ENCODE results near the gene ACIN1. TPM values are rescaled to one million over a fixed set of nuclear protein-coding genes. Genes with fewer than 3 reads are reported as not detected.

The ACIN1 gene
- total RNA-seq, 1 experiment from 2014 or later, result 181 TPM

- CTCF ChIA-PET, result interaction anchor here (1.2 kb wide), 1 partner anchor 17 kb away, joined by 4 read pairs; no protein-coding TSS in a partner anchor
- DNase-seq, result no peak
- Mint-ChIP-seq H3K4me1 (ENCODE audit: low read depth, unreplicated experiment) (no peaks in the 10 kb centered on the region), H3K9me3 (ENCODE audit: low read depth, unreplicated experiment) (no peaks in the 10 kb centered on the region), H3K4me3 (ENCODE audit: low read depth, unreplicated experiment) (no peak overlapping the region), H3K27ac (ENCODE audit: unreplicated experiment) (no peak overlapping the region), H3K27me3 (ENCODE audit: unreplicated experiment) (peaks cover 65% of the 10 kb centered on the region), H3K36me3 (ENCODE audit: insufficient read depth, unreplicated experiment) (no peaks in the 10 kb centered on the region)
- TF ChIP-seq CTCF (IDR thresholded peaks at IDR 0.05; ENCODE audit: unreplicated experiment), result no peak
- intact Hi-C loops (cut with micrococcal nuclease; ENCODE audit: unreplicated experiment), result no loop called here
- no TSS peak for BruUV-seq (replicated peaks)
These were observed 42.4 kb upstream of the ACIN1 start for GRCh38 chr14:23137192-23137812.

GRCh38 chr14:23136566-23137133, 41.7 kb upstream of the ACIN1 start:
- intact Hi-C loops (cut with micrococcal nuclease; ENCODE audit: unreplicated experiment), result no loop called here
- no peak overlapping the region for H3K4me3 Mint-ChIP-seq (ENCODE audit: low read depth, unreplicated experiment)
- no peaks in the 10 kb centered on the region for H3K4me1 Mint-ChIP-seq (ENCODE audit: low read depth, unreplicated experiment)
- no TSS peak for BruUV-seq (replicated peaks)
- no peak for TF ChIP-seq CTCF (IDR thresholded peaks at IDR 0.05; ENCODE audit: unreplicated experiment)
- no peak for DNase-seq
- H3K27ac Mint-ChIP-seq (ENCODE audit: unreplicated experiment), result no peak overlapping the region
- H3K27me3 Mint-ChIP-seq (ENCODE audit: unreplicated experiment), result peaks cover 60% of the 10 kb centered on the region
- CTCF ChIA-PET, result no interaction called here
- no peaks in the 10 kb centered on the region for H3K36me3 Mint-ChIP-seq (ENCODE audit: insufficient read depth, unreplicated experiment)
- H3K9me3 Mint-ChIP-seq (ENCODE audit: low read depth, unreplicated experiment), result no peaks in the 10 kb centered on the region

- intact Hi-C loops (cut with micrococcal nuclease; ENCODE audit: unreplicated experiment), result no loop called here
- Mint-ChIP-seq H3K27me3 (ENCODE audit: unreplicated experiment) (peaks cover 62% of the 10 kb centered on the region), H3K27ac (ENCODE audit: unreplicated experiment) (no peak overlapping the region), H3K4me3 (ENCODE audit: low read depth, unreplicated experiment) (no peak overlapping the region), H3K4me1 (ENCODE audit: low read depth, unreplicated experiment) (peaks cover 8% of the 10 kb centered on the region), H3K9me3 (ENCODE audit: low read depth, unreplicated experiment) (no peaks in the 10 kb centered on the region), H3K36me3 (ENCODE audit: insufficient read depth, unreplicated experiment) (no peaks in the 10 kb centered on the region)
- DNase-seq, result no peak
- CTCF ChIA-PET, result interaction anchor here (0.7 kb wide), 2 partner anchors 9 to 1905 kb away, joined by 3 to 4 read pairs; no protein-coding TSS in a partner anchor
- TF ChIP-seq CTCF (IDR thresholded peaks at IDR 0.05; ENCODE audit: unreplicated experiment), result no peak
- BruUV-seq (replicated peaks), result no TSS peak
These were observed 38.0 kb upstream of the ACIN1 start for GRCh38 chr14:23132970-23133369.

GRCh38 chr14:23131482-23131881, 36.5 kb upstream of the ACIN1 start:
- CTCF ChIA-PET, result no interaction called here
- DNase-seq, result no peak
- intact Hi-C loops (cut with micrococcal nuclease; ENCODE audit: unreplicated experiment), result no loop called here
- no peak overlapping the region for H3K27ac Mint-ChIP-seq (ENCODE audit: unreplicated experiment)
- H3K4me1 Mint-ChIP-seq (ENCODE audit: low read depth, unreplicated experiment), result peaks cover 8% of the 10 kb centered on the region
- no TSS peak for BruUV-seq (replicated peaks)
- TF ChIP-seq CTCF (IDR thresholded peaks at IDR 0.05; ENCODE audit: unreplicated experiment), result no peak
- no peaks in the 10 kb centered on the region for H3K9me3 Mint-ChIP-seq (ENCODE audit: low read depth, unreplicated experiment)
- H3K4me3 Mint-ChIP-seq (ENCODE audit: low read depth, unreplicated experiment), result no peak overlapping the region
- H3K36me3 Mint-ChIP-seq (ENCODE audit: insufficient read depth, unreplicated experiment), result no peaks in the 10 kb centered on the region
- peaks cover 62% of the 10 kb centered on the region for H3K27me3 Mint-ChIP-seq (ENCODE audit: unreplicated experiment)

Measured in Calu3 (cell line).